A673 (cell line): ENCODE results near the gene INPP5F.

Experiments used
- EZH2 ChIP-seq: fragments of 200-600 bp; sonication (generic); IDR thresholded peaks from 2 replicates; pipeline ENCODE4 v1.6.1; 2017; ENCODE audit warnings: borderline replicate concordance, low read depth, mild to moderate bottlenecking, mixed read lengths, antibody characterized with exemption, low read length; ENCODE audit not compliant: poor library complexity, severe bottlenecking
- TF ChIP-seq, protein P1 (sequence below): fragments of 300-800, 200-600 bp; sonication (generic); conservative IDR thresholded peaks from 2 replicates; pipeline ENCODE4 v1.5.1; 2017; ENCODE audit warnings: low read depth, mild to moderate bottlenecking, antibody characterized with exemption, low read length, moderate library complexity, mixed read lengths

DNA sequence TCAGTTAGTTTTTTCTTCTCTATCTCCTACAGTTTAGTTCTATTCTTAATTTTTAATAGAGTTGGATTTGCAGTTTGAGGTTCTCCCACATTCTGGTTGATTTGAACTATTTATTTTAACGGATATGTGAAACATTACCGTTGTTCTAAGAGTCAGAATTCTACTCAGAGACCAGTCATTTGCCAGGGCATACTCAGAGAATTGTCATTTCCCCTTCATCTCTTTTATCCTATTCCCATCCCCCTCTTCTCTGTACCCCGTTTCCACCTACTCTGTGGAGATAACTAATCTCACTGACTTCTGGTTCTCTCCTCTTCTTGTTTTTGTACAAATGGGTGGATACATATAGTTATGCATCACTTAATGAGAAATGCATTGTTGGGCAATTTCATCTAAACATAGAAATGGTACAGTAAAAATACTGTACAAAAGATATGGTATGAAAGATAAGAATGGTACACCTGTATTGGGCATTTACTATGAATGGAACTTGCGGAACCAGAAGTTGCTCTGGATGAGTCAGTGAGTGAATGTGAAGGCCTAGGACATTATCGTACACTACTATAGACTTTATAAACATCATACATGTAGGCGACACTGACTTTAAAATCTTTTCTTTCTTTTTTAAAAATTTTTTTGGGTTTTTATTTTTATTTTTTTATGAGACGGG is 53.1 kb downstream of the INPP5F start:
- TF ChIP-seq, protein P1, sequence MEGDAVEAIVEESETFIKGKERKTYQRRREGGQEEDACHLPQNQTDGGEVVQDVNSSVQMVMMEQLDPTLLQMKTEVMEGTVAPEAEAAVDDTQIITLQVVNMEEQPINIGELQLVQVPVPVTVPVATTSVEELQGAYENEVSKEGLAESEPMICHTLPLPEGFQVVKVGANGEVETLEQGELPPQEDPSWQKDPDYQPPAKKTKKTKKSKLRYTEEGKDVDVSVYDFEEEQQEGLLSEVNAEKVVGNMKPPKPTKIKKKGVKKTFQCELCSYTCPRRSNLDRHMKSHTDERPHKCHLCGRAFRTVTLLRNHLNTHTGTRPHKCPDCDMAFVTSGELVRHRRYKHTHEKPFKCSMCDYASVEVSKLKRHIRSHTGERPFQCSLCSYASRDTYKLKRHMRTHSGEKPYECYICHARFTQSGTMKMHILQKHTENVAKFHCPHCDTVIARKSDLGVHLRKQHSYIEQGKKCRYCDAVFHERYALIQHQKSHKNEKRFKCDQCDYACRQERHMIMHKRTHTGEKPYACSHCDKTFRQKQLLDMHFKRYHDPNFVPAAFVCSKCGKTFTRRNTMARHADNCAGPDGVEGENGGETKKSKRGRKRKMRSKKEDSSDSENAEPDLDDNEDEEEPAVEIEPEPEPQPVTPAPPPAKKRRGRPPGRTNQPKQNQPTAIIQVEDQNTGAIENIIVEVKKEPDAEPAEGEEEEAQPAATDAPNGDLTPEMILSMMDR: no peak
- TF ChIP-seq EZH2: no peak
